ENCODE data around the gene SLC7A14.

SLC7A14 gene

DNA sequence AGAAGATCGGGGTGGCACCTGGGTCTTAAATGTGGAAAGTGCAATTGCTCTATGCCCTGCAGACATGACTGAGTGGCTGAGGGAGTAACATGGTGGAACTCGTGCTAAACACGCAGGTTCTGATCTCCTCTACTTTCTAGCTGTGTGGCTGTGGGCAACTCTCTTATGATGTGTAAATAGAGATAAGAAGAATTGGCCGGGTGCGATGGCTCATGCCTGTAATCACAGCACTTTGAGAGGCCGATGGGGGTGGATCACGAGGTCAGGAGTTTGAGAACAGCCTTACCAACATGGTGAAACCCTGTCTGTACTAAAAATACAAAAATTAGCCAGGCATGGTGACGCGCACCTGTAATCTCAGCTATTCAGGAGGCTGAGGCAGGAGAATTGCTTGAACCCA, 99.5 kb downstream of the SLC7A14 start:
- Histone ChIP-seq H3K4me3 (ENCODE audit: low read depth, low read length) (no peak overlapping the region), H3K27me3 (ENCODE audit: insufficient read depth, low read length) (no peaks in the 10 kb centered on the region), H3K36me3 (ENCODE audit: insufficient read depth, low read length) (no peaks in the 10 kb centered on the region), H3K79me2 (ENCODE audit: control insufficient read depth, insufficient read depth, low read length, unreplicated experiment) (no peaks in the 10 kb centered on the region), H3K27ac (ENCODE audit: low read depth, low read length) (no peak overlapping the region), H2AFZ (ENCODE audit: low read length, unreplicated experiment) (no peak overlapping the region), H3K4me1 (ENCODE audit: control insufficient read depth, insufficient read depth, low read length, unreplicated experiment) (peaks cover 4% of the 10 kb centered on the region)

- H3K27me3 ChIP-seq (ENCODE audit: insufficient read depth, low read length) = no peaks in the 10 kb centered on the region
- no peaks in the 10 kb centered on the region for H3K79me2 ChIP-seq (ENCODE audit: control insufficient read depth, insufficient read depth, low read length, unreplicated experiment)
- H2AFZ ChIP-seq (ENCODE audit: low read length, unreplicated experiment) = no peak overlapping the region
- no peaks in the 10 kb centered on the region for H3K36me3 ChIP-seq (ENCODE audit: insufficient read depth, low read length)
- no peak overlapping the region for H3K27ac ChIP-seq (ENCODE audit: low read depth, low read length)
- H3K4me1 ChIP-seq (ENCODE audit: control insufficient read depth, insufficient read depth, low read length, unreplicated experiment) = peaks cover 4% of the 10 kb centered on the region
- H3K4me3 ChIP-seq (ENCODE audit: low read depth, low read length) = no peak overlapping the region
Measured at GRCh38 chr3:170485696-170486095, 100.2 kb downstream of the SLC7A14 start.

DNA sequence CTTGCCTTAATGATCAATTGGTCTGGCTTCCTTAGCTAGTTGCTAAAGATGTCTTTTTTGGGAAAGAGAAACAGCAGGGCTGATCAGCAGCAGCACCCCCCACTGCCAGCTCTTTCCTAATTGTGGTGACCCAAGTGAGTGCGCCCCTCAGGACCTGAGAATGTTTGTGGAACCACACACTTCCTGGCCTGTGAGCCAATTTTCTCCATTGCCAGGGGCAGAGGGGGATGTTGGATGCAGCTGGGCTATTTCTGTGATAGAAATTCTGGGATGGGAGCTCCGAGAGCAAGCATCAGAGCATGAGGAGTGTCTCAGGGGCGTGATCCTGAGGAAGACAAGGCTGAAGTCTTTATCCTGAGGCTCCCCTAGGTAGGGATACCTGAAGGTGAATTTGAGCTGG, 100.6 kb downstream of the SLC7A14 start:
- Histone ChIP-seq H3K36me3 (ENCODE audit: insufficient read depth, low read length) (no peaks in the 10 kb centered on the region), H3K4me1 (ENCODE audit: control insufficient read depth, insufficient read depth, low read length, unreplicated experiment) (peaks cover 4% of the 10 kb centered on the region), H2AFZ (ENCODE audit: low read length, unreplicated experiment) (no peak overlapping the region), H3K27ac (ENCODE audit: low read depth, low read length) (no peak overlapping the region), H3K79me2 (ENCODE audit: control insufficient read depth, insufficient read depth, low read length, unreplicated experiment) (no peaks in the 10 kb centered on the region), H3K4me3 (ENCODE audit: low read depth, low read length) (no peak overlapping the region), H3K27me3 (ENCODE audit: insufficient read depth, low read length) (no peaks in the 10 kb centered on the region)

- Histone ChIP-seq H3K27ac (ENCODE audit: low read depth, low read length) (no peak overlapping the region), H2AFZ (ENCODE audit: low read length, unreplicated experiment) (no peak overlapping the region), H3K27me3 (ENCODE audit: insufficient read depth, low read length) (no peaks in the 10 kb centered on the region), H3K4me3 (ENCODE audit: low read depth, low read length) (no peak overlapping the region), H3K36me3 (ENCODE audit: insufficient read depth, low read length) (no peaks in the 10 kb centered on the region), H3K4me1 (ENCODE audit: control insufficient read depth, insufficient read depth, low read length, unreplicated experiment) (peaks cover 4% of the 10 kb centered on the region), H3K79me2 (ENCODE audit: control insufficient read depth, insufficient read depth, low read length, unreplicated experiment) (no peaks in the 10 kb centered on the region)
Measured at GRCh38 chr3:170484869-170485268, 101.0 kb downstream of the SLC7A14 start.

GRCh38 chr3:170483485-170484262, 102.2 kb downstream of the SLC7A14 start:
- Histone ChIP-seq H3K4me3 (ENCODE audit: low read depth, low read length) (no peak overlapping the region), H2AFZ (ENCODE audit: low read length, unreplicated experiment) (no peak overlapping the region), H3K36me3 (ENCODE audit: insufficient read depth, low read length) (no peaks in the 10 kb centered on the region), H3K4me1 (ENCODE audit: control insufficient read depth, insufficient read depth, low read length, unreplicated experiment) (peaks cover 2% of the 10 kb centered on the region), H3K79me2 (ENCODE audit: control insufficient read depth, insufficient read depth, low read length, unreplicated experiment) (no peaks in the 10 kb centered on the region), H3K27me3 (ENCODE audit: insufficient read depth, low read length) (no peaks in the 10 kb centered on the region), H3K27ac (ENCODE audit: low read depth, low read length) (no peak overlapping the region)

DNA sequence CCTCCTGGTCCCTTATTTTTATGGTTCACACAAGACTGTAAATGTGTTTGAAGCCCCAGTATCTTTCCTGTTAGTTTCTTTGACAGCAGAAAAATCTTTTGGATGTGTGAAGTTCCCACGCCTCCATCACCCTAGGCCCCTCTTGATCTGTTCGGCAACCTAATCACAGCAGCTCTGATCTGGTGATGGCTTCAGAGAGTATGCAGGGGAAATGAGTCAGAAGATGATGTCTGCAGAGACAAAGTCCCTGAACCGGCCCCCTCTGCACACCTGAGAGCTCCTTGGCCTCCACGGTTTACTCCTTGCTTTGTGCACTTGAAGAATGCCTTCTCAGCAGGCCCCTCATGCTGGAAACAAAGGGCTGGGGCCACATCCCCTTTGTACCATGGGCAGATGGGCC, 103.7 kb downstream of the SLC7A14 start:
- no peaks in the 10 kb centered on the region for H3K27me3 ChIP-seq (ENCODE audit: insufficient read depth, low read length)
- no peaks in the 10 kb centered on the region for H3K36me3 ChIP-seq (ENCODE audit: insufficient read depth, low read length)
- H3K4me3 ChIP-seq (ENCODE audit: low read depth, low read length) = no peak overlapping the region
- H2AFZ ChIP-seq (ENCODE audit: low read length, unreplicated experiment) = no peak overlapping the region
- H3K4me1 ChIP-seq (ENCODE audit: control insufficient read depth, insufficient read depth, low read length, unreplicated experiment) = peaks cover 6% of the 10 kb centered on the region
- H3K79me2 ChIP-seq (ENCODE audit: control insufficient read depth, insufficient read depth, low read length, unreplicated experiment) = no peaks in the 10 kb centered on the region
- no peak overlapping the region for H3K27ac ChIP-seq (ENCODE audit: low read depth, low read length)

- no peak overlapping the region for H2AFZ ChIP-seq (ENCODE audit: low read length, unreplicated experiment)
- H3K4me1 ChIP-seq (ENCODE audit: control insufficient read depth, insufficient read depth, low read length, unreplicated experiment) = peaks cover 18% of the 10 kb centered on the region
- no peaks in the 10 kb centered on the region for H3K27me3 ChIP-seq (ENCODE audit: insufficient read depth, low read length)
- no peak overlapping the region for H3K4me3 ChIP-seq (ENCODE audit: low read depth, low read length)
- no peaks in the 10 kb centered on the region for H3K79me2 ChIP-seq (ENCODE audit: control insufficient read depth, insufficient read depth, low read length, unreplicated experiment)
- H3K36me3 ChIP-seq (ENCODE audit: insufficient read depth, low read length) = no peaks in the 10 kb centered on the region
- no peak overlapping the region for H3K27ac ChIP-seq (ENCODE audit: low read depth, low read length)
Measured at GRCh38 chr3:170480111-170480510, 105.8 kb downstream of the SLC7A14 start.

- no peaks in the 10 kb centered on the region for H3K27me3 ChIP-seq (ENCODE audit: insufficient read depth, low read length)
- H3K27ac ChIP-seq (ENCODE audit: low read depth, low read length) = no peak overlapping the region
Measured at GRCh38 chr3:170477395-170477794, 108.5 kb downstream of the SLC7A14 start.

GRCh38 chr3:170476291-170476690, 109.6 kb downstream of the SLC7A14 start:
- no peaks in the 10 kb centered on the region for H3K36me3 ChIP-seq (ENCODE audit: insufficient read depth, low read length)
- no peaks in the 10 kb centered on the region for H3K79me2 ChIP-seq (ENCODE audit: control insufficient read depth, insufficient read depth, low read length, unreplicated experiment)
- H2AFZ ChIP-seq (ENCODE audit: low read length, unreplicated experiment) = no peak overlapping the region
- H3K4me3 ChIP-seq (ENCODE audit: low read depth, low read length) = no peak overlapping the region
- H3K27me3 ChIP-seq (ENCODE audit: insufficient read depth, low read length) = no peaks in the 10 kb centered on the region
- peaks cover 18% of the 10 kb centered on the region for H3K4me1 ChIP-seq (ENCODE audit: control insufficient read depth, insufficient read depth, low read length, unreplicated experiment)
- H3K27ac ChIP-seq (ENCODE audit: low read depth, low read length) = no peak overlapping the region

More at GRCh38 chr3:170477395-170477794, 108.5 kb downstream of the SLC7A14 start:
- no peaks in the 10 kb centered on the region for H3K36me3 ChIP-seq (ENCODE audit: insufficient read depth, low read length)
- no peak overlapping the region for H2AFZ ChIP-seq (ENCODE audit: low read length, unreplicated experiment)
- no peaks in the 10 kb centered on the region for H3K79me2 ChIP-seq (ENCODE audit: control insufficient read depth, insufficient read depth, low read length, unreplicated experiment)
- peaks cover 18% of the 10 kb centered on the region for H3K4me1 ChIP-seq (ENCODE audit: control insufficient read depth, insufficient read depth, low read length, unreplicated experiment)
- no peak overlapping the region for H3K4me3 ChIP-seq (ENCODE audit: low read depth, low read length)

DNA sequence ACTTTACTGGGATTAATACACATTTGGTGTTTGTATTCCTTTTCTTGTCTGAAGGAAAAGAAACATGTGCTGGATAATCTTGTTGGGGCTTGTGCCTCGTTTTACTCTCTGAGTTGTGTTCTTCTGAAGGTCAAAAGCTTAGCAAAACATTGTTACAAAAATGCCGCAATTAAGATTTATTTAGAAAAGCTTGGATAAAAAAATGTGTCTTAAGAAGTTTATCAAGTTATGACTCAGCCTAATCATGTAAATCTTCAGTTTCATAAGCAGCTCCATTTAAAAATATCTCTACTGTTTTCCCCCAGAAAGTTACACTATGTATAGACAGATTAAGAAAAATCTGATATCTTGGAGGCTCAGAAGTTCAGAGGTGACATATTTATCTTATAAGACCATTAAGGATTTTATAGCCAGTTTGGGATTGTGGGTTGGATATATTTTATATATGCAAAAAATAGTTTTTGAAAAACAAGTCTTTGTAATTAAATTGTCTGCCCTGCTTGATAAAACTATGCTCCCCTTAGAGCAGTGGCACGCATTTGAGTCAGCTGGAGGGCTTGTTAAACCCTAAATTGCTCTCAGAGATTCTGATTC, 110.7 kb downstream of the SLC7A14 start:
- Histone ChIP-seq H3K4me1 (ENCODE audit: control insufficient read depth, insufficient read depth, low read length, unreplicated experiment) (peaks cover 23% of the 10 kb centered on the region), H3K79me2 (ENCODE audit: control insufficient read depth, insufficient read depth, low read length, unreplicated experiment) (no peaks in the 10 kb centered on the region), H2AFZ (ENCODE audit: low read length, unreplicated experiment) (no peak overlapping the region), H3K4me3 (ENCODE audit: low read depth, low read length) (no peak overlapping the region), H3K36me3 (ENCODE audit: insufficient read depth, low read length) (no peaks in the 10 kb centered on the region), H3K27me3 (ENCODE audit: insufficient read depth, low read length) (no peaks in the 10 kb centered on the region), H3K27ac (ENCODE audit: low read depth, low read length) (no peak overlapping the region)

- H3K36me3 ChIP-seq (ENCODE audit: insufficient read depth, low read length) = no peaks in the 10 kb centered on the region
- peaks cover 37% of the 10 kb centered on the region for H3K4me1 ChIP-seq (ENCODE audit: control insufficient read depth, insufficient read depth, low read length, unreplicated experiment)
- no peak overlapping the region for H3K4me3 ChIP-seq (ENCODE audit: low read depth, low read length)
- no peak overlapping the region for H3K27ac ChIP-seq (ENCODE audit: low read depth, low read length)
- H3K27me3 ChIP-seq (ENCODE audit: insufficient read depth, low read length) = no peaks in the 10 kb centered on the region
- H3K79me2 ChIP-seq (ENCODE audit: control insufficient read depth, insufficient read depth, low read length, unreplicated experiment) = no peaks in the 10 kb centered on the region
- H2AFZ ChIP-seq (ENCODE audit: low read length, unreplicated experiment) = no peak overlapping the region
Measured at GRCh38 chr3:170473358-170473757, 112.5 kb downstream of the SLC7A14 start.
